Endothelial cell of umbilical vein (primary cell): ENCODE measurements around the gene CDIPT.

Source experiments
- EZH2 ChIP-seq: IDR thresholded peaks from 2 replicates; pipeline ENCODE4 v1.6.1; 2012; ENCODE audit warnings: borderline replicate concordance, low read depth, mild to moderate bottlenecking, moderate library complexity, low read length, inconsistent platforms; ENCODE audit not compliant: severe bottlenecking
- FOS ChIP-seq: IDR thresholded peaks from 2 replicates; pipeline ENCODE4 v1.6.1; 2011; ENCODE audit warnings: mild to moderate bottlenecking, low read length, moderate library complexity, borderline replicate concordance; ENCODE audit not compliant: insufficient read depth
- GATA2 ChIP-seq: IDR thresholded peaks from 2 replicates; pipeline ENCODE4 v1.7.0; 2011; ENCODE audit warnings: low read depth, mild to moderate bottlenecking, moderate library complexity, mixed read lengths, low read length; ENCODE audit not compliant: insufficient read length, insufficient read depth
- JUN ChIP-seq: IDR thresholded peaks from 2 replicates; pipeline ENCODE4 v1.6.1; 2011; ENCODE audit warnings: borderline replicate concordance, low read depth; ENCODE audit not compliant: insufficient read length, insufficient read depth
- MYC ChIP-seq: IDR thresholded peaks from one replicate; pipeline ENCODE4 v1.6.1; 2011; ENCODE audit warnings: mild to moderate bottlenecking, low read depth, low read length
- POLR2A ChIP-seq: IDR thresholded peaks from 2 replicates; pipeline ENCODE4 v1.6.1; 2012; ENCODE audit warnings: low read depth, mild to moderate bottlenecking, control low read depth, low read length
- POLR2AphosphoS5 ChIP-seq: IDR thresholded peaks from 2 replicates; pipeline ENCODE4 v1.6.1; 2012; ENCODE audit warnings: low read depth, mild to moderate bottlenecking, control low read depth, low read length, moderate library complexity; ENCODE audit not compliant: insufficient read depth
- TF ChIP-seq, protein P1 (sequence below), 2 donors: IDR thresholded peaks; 1 replicate in 1 of 2; 2 replicates in 1 of 2; pipeline ENCODE4 v1.5.1; 2011; ENCODE audit warnings: low read length in 2 of 2, mild to moderate bottlenecking in 2 of 2, moderate library complexity in 2 of 2, control low read depth in 1 of 2, inconsistent platforms in 1 of 2, low read depth in 1 of 2; ENCODE audit not compliant: insufficient read depth in 1 of 2; ENCODE audit errors: extremely low read depth in 1 of 2
- TF ChIP-seq, protein P2 (sequence below): IDR thresholded peaks from 2 replicates; pipeline ENCODE4 v1.6.1; 2011; ENCODE audit not compliant: insufficient read depth, insufficient read length

DNA sequence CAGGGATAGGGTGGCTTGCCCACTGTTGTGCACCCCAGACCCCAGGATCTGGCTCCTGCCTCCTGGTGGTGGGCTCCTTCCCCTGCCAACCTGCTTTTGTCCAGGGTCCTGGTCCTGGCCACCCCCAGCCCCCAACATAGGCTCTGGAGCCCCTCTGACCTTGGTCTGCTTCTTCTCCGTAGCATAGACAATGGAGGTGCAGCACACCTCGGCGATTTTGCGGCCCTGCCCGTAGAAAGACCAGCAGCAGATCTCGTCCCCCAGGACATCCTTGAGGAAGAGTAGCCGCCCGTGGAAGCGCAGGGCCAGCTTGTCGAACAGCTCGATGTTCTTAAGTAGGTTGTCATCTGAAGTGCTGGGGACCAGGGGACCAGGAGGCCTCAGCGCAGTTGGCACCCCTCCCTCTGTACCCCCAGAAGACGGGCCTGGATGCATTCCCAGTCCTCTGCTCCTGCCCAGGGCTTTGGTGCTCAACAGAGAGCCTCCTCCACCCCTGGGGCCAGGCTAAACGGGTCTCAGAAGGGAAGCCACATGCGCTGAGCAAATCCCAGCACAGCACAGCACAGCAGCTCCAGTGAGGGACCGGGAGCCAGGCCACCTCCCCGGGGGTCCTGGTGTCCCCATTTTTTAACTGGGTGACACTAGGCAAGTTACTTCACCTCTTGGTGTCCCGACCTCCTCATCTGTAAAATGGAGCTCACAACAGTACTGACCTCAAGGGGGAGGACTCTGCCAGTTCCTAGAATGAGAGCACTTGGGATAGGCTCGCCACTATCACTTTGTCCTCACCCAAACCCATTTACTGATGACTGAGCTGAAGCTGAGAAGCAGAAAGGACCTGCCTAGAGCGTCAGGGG is 48.0 kb upstream of the CDIPT start:
- TF ChIP-seq POLR2AphosphoS5 (no peak), POLR2A (no peak), FOS (no peak), JUN (no peak), EZH2 (no peak), GATA2 (no peak), MYC (no peak)
- TF ChIP-seq, protein P1, sequence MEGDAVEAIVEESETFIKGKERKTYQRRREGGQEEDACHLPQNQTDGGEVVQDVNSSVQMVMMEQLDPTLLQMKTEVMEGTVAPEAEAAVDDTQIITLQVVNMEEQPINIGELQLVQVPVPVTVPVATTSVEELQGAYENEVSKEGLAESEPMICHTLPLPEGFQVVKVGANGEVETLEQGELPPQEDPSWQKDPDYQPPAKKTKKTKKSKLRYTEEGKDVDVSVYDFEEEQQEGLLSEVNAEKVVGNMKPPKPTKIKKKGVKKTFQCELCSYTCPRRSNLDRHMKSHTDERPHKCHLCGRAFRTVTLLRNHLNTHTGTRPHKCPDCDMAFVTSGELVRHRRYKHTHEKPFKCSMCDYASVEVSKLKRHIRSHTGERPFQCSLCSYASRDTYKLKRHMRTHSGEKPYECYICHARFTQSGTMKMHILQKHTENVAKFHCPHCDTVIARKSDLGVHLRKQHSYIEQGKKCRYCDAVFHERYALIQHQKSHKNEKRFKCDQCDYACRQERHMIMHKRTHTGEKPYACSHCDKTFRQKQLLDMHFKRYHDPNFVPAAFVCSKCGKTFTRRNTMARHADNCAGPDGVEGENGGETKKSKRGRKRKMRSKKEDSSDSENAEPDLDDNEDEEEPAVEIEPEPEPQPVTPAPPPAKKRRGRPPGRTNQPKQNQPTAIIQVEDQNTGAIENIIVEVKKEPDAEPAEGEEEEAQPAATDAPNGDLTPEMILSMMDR (IDR thresholded peaks at IDR 0.05; ENCODE audit: extremely low read depth in 1 of 2, insufficient read depth in 1 of 2, low read depth in 1 of 2, low read length in 2 of 2) = no peak
- TF ChIP-seq, protein P2, sequence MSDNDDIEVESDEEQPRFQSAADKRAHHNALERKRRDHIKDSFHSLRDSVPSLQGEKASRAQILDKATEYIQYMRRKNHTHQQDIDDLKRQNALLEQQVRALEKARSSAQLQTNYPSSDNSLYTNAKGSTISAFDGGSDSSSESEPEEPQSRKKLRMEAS = no peak
